GM18858 (cell line): Measurements from ENCODE around the gene MAML2.
A peak's percentile ranks its signal among the peaks of the same experiment; 100 is the strongest.
"Not testable (repeated sequence)": the region's sequence is repeated elsewhere in the genome, so short reads cannot be mapped to it uniquely, and the experiment has no call there.

Source experiments
- ATAC-seq: cut with Tn5 transposase; IDR thresholded peaks from one replicate; pipeline ENCODE4 v1.9.1; 2021; ENCODE audit not compliant: unreplicated experiment

The MAML2 gene

DNA sequence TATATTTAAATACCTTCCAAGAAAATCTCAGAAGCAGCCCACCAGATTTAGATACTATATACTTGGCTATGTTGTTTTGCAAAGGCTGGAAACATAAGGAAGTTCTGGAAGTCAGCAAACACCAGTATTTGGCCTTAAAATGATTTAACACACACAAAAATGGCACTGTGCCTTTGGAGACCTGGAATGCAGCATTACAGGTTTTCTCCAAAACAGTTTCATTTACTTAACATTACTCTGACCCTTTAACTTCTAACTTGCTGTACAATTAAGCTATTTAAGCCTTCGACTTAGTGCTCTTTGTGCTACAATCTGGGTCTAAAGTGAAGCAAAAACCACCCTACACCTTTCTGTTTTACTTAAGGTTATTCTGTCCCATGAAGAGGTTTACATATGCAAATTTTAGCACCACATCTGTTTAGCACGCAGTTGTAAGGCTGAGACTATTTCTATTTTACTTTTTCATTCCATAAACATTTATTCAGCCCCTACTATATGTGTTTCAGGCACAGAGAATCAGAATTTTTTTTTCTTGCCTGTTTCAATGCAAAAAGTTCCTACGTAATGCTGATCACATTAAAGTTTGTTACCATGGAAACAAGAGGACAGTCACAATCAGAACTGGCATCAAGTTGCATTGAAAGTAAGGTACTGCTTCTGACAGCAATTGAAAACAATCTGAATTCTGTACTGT, 70.3 kb downstream of the MAML2 start:
- no peak for ATAC-seq

DNA sequence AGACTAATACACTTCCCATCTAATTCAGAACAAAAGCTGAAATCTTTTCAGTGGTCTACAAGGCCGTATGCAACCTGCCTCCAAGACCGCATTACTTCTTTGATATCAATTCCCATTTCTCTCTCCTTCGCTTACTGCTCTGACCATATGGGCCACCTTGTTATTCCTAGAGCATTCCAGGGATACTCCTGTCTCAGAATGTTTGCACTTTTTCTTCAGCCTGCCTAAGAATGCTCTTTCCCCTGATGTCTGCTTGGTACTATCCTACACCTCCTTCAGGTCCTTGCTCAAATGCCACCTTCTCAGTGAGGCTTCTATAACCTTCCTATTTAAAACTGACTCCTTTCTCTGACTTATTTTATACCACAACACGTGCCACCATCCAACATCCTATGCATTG, 71.2 kb downstream of the MAML2 start:
- ATAC-seq, result no peak

DNA sequence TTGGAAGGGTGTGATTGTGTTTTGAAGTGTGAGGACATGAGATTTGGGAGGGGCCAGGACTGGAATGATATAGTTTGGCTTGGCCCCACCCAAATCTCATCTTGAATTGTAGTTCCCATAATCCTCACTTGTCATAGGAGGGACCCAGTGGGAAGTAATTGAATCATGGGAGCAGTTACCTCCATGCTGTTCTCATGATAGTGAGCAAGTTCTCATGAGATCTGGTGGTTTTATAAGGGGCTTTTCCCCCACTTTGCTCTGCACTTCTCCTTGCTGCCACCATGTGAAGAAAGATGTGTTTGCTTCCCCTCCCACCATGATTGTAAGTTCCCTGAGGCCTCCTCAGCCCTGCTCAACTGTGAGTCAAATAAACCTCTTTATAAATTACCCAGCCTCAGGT, 71.6 kb downstream of the MAML2 start:
- ATAC-seq, result not testable (repeated sequence)

DNA sequence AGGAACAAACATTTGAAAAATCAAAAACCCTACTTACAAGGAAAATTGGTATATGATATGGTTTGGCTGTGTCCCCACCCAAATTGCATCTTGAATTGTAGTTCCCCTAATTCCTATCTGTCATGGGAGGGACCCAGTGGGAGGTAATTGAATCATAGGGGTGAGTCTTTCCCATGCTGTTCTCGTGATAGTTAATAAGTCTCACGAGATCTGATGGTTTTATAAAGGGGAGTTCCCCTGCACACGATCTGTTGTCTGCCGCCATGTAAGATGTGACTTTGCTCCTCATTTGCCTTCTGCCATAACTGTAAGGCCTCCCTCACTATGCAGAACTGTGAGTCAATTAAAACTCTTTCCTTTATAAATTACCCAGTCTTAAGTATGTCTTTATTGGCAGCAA, 74.5 kb downstream of the MAML2 start:
- not testable (repeated sequence) for ATAC-seq

DNA sequence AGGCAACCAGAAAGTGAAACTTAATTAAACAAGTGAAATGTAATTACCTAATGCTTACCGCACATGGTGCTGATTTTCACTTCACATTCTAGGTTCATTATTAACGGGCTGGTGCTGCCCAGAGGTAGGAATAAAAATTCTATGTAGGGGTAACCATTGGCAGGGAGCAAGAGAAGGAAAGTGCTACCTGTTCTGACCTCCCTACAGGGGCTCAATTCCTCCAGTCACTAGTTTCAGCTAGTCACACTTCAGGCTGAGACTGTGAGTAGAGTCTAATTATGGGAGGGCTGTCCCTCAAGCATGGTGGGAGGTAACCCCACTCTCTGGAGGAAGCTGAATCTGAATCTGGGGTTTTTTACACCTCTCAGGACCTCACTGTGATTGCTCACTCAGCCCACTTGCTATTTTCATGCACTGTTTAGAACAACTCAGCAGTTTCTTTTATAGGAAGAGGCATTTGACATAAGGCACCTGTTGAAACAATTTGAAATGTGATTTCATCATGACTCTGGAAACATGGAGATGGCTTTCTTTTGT, 75.4 kb downstream of the MAML2 start:
- ATAC-seq, result peak; percentile 95

DNA sequence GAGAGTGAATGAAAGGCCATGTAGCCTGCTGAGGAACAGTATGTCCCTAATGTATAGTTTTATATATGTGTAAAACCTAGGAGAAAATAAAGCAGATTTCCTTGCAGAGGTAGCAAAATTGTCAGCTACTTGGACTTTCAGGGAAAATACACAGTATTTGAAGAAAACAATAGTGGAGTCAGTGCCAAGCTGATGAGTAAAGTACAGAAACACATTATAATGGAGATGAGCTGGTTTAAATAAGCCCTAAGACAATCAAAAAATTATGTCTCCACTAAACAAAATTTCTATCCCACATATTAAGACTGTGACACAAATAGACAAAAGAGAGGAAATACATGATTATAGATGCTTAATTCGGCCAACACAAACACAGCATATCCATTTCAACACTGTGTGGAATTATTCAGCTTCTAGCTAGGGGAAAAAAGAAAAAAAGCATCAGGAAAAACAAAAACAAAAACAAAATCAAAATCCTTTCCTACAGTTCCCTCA, 75.9 kb downstream of the MAML2 start:
- no peak for ATAC-seq

DNA sequence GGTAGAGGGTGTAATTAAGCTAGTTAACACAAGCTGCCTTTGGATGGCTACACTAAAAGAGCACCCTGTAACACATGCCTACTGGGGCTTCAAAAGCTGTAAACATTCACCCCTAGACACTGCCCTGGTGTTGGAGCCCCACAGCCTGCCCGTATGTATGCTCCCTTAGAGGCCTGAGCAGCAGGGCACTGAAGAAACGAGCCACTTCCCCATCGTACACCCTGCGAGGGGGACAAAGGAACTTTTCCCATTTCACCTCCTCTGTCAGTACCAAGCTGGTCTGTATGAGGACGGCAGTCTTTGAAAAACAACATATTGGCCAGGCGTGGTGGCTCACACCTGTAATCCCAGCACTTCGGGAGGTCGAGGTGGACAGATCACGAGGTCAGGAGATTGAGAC, 77.0 kb downstream of the MAML2 start:
- no peak for ATAC-seq

DNA sequence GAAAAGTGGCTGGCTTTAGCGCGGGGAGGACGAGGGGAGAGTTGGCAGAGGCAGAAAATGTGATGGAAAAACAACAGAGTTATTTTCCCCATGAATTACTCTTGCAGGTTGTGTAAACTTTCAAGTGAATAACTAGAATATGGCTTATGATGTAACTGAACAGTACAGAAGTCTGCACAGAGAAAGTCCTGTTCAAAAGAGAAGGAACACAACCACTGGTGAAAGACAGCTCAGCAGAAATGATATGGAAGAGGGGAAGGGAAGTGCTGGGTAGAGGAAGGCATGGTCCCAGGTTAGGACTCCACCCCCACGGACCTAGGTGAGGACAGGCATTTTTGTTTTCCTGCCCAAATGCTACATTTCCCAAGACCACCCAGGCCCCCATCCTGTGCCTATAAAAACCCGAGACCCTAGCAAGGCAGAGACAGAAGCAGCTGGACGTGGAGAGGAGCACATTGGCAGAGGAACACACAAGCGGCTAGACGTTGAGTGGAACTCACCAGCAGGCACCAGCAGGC, 77.7 kb downstream of the MAML2 start:
- ATAC-seq, result no peak

DNA sequence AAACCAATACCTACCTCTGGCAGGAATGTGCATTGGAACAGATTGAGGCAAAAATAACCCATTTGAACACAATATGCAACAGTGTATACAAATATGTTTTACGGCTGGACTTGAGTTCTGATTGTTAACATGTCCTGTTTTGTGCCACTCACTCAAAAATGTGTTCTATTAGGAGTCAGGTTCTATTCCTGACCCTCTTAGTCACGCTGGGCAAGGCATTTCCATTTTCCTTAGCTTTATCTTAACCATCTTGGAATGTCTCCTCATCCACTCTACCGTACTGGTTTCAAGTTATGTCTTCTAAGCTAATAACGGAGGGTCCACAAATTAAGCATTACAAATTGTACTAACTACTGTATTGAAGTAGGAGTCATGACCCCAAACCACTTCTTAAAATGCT, 78.6 kb downstream of the MAML2 start:
- ATAC-seq, result no peak

DNA sequence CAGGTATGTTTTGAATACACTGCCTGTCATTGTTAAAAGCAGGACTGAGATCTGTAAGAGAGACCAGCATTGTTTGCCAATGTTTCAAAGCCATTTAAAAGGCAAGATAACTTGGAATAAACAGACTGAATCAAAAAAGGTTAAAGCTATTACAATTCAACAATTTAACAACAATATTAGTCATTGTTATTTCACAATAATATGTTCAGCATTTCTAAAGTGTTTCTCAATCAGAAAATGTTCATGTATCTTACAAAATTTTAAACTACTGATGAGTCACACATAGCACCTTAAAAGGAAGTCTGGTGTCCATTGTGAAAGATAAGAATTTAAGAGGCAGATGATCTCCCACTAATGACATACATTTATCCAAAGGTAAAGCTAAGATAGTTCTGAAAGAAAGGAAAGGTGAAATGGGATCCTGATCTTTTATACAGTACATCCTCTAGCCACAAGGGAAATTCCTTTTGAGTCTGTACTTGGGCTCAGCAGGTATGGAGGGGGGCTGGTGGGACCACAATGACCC, 79.7 kb downstream of the MAML2 start:
- no peak for ATAC-seq

DNA sequence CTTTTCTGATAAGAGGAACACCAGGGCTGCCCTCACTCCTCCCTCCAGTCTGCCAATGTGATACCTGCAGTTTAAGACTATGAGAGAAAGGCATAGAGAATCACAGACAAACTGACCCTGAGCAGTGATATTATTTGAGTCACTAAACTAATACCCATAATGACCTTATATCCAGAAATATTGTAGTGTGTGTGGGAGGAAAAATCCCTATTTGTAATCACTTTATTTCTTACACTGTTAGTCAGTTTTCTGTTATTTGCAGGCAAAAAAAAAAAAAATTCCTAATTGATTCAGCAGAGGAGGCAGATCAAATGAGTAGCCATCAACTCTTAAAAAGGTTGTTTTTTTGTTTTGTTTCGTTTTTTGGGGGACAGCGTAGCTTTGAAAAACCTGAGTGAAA, 82.5 kb downstream of the MAML2 start:
- ATAC-seq, result no peak

DNA sequence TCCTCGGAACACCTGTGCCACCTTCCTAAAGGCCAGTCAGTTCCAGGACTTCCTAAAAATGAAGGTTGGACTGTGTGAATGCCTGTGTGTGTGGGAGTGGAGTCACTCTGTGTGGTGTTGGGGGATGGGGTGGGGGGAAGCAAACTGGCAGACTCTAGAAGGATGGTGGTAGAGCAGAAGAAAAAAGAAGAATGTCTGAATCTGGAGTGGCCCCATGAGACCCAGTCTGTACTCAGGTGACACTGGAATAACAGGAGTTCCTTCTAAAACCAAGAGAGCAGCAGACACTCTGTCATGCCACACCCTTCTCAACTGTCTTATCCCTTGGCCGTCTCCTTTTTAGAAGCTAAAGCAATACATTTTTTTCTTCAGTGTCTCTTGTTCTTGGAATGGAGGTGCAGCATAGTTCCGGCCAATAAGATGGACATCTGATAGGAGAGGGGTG, 82.9 kb downstream of the MAML2 start:
- no peak for ATAC-seq

DNA sequence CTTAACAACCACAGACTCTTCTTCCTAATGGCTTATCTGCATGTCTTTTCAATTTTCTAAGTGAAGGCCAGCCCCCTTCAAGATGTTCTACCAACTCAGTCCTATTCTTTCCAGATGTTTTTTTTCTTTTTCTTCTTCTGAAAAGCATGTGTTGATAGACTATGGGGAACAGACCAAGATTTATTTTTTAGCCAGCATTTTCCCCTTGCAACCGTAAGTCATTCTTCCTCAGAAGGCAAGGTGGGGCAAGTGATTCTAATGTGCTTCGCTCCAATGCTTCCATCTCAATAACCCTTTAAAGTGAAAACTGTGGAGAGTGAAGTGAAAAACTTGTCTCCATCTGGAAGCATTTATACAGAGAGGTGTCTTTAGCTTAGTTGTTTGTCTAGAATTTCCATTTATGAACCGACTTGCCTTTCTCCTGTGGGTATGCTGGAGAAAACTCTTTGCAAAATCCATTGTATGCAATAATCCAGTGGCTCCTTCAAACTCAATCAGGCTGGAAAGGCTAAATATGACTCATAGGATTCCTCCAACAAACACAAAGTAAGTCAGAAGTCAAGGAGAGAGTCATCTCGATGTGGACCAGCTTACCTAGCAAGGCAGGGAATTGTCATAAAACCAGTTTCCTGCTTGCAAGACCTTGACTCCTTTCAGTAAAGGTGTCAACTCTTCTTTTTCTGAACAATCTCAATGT, 83.7 kb downstream of the MAML2 start:
- no peak for ATAC-seq

DNA sequence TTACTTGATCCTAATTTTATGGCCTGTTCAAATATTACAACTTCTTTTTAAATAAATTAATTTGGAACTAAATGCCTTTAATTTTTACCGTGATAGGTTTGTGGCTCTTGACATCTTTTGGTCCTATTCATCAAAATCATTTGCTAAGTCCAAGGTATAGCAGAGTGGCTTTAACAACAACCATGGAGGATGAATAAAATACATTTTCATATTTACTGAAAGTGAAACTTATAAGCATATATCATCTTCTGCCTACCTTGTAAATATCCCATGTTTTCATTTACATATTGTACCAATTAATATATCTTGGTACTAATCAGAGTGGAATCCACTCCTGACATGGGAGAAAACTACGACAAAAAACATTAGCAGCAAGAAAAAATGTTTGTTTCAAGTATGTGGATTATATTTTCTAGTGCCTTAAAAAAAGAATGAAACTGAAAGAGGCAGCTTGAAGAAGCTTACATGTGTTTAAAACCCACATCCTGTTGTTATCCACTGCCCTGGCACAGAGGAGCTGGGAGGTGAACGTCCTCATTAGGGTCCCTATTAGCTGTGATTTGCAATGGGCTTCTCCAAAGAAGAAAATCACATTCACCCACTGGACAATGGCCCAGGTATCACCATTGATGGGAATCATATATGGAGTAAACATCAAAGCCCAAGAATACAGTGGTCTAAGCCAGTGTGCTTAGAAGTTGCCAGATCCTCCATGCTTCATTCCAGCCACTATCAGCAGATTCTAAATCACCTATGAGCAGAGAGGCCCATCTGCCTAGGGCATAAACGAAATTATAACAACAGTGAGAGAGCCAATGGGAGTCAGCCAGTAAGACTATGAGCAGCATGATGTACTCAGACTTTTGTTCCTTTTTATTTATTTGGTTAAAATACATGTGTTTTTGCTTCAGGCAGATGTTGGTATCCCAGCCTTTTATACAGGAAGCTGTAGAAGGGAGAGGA, 84.7 kb downstream of the MAML2 start:
- ATAC-seq, result peak; percentile 74

DNA sequence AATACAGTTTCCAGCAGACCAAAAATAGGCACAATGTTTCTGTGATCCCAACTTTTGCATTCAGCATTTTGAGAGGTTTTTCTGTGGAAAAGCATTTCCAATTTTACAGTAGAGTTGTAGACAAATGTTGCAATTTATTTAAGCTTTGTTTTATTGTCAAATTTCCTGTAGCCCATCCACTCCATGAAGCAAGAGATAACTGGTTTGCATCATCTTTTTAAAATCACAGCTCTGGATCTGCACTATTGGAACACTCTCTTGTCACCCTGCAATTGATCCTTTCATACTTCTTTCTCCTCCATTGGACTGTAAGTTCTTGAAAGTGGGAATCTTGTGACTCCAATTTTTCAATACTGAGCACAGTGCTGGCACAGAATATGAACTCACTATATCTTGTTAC, 86.0 kb downstream of the MAML2 start:
- ATAC-seq, result no peak

DNA sequence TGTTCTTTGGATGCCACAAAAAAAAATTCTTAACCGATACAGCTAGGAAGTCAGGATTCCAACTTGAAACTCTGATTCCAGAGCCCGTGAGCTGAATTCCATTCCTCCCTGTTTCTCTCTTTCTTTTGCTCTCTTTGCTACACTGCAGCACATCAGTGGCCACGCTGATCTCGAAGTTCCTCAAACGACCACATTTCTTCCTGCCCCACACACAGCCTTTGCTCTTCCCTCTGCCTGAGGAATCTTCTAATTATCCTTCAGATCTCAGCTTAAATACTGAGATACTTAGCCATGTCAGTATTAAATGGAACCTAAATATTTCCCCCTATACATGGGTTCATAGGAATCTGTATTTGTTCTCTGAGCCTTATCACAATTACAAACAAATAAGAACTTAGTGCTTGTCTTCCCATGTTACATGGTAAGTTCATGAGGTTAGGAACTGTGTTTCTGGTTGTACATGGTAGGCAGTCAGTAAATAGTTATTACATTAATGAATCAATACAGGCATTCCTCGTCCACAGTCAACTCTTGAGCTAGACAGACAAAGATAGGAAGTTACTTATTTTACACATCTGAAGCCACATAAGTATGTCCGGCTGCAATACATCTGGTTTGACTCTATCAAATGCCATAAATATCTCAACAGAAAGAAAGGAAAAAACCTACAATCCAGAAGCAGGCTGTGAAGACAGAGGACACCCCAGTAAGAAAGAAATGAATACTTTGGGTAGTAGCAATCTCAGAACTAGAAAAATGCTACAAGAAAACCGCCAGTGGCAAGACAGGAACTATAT, 86.6 kb downstream of the MAML2 start:
- no peak for ATAC-seq

DNA sequence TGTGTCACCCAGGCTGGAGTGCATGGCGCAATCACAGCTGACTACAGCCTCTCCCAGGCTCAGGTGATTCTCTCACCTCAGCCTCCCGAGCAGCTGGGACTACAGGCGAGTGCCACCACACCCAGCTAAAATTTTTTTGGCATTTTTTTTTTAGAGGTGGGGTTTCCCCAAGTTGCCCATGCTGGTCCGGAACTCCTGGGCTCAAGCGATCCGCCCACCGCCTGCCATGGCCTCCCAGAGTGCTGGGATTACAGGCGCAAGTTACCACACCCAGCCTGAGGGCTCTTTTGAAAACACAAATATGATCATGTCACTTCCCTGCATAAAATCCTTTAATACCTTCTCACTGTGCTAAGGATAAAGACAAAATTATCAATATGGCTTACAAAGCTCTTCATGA, 88.1 kb downstream of the MAML2 start:
- ATAC-seq, result no peak

DNA sequence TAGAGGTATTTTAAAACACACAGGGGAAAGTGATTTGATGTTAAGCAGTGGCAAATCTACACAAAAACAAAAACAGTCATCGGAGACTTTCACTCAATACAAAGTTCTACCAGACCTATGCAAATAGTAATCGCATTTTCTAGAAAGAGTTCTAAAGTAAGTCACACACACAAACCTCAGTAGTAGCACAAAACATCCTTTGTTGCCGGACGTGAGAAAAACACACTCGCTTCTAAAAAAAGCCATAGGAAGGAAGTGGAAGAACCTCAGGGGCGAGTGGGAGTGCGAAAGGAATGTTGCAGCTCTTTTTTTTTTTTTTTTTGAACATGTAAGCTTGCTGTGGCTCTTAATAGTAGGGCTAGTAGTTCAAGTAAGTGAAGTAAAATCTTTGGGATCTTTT, 88.9 kb downstream of the MAML2 start:
- ATAC-seq, result peak; percentile 47

DNA sequence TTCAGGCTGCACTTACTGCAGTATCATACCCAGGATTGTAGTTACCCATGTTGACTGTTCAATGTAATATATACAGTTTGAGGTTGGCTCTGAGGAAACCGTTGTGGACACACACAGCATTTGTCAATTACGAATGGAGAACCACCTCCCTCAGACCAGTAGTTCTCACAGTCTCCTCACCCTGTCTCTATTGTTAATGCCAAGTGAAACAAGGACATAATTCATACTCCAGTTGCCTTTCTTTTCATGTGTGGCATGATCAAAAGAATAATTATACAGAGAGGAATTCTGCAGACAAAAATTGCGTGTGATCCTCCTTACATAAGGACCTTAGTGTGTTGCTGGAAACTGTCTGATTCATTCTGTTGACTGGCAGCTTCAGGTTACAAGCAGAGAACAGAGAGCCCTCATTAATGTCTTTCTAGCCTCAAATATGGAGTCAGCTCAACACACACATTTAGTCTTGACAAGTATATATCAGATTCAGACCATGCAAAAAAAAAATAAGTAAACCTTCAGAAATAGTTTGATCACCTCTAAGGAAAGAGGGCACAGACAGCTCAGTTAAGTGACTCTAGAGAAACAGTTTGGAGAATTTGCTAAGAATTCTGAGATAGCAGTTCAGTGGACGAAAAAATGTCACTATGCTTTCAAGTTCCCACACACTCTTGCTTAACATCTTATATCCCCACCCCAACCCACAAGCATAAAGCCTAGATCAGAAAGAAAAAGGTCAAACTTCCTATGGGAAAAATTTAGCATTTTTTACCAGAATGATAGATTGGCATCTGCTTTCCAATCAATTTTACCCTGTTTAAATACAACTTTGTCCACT, 96.1 kb downstream of the MAML2 start:
- no peak for ATAC-seq
